ENCODE measurements around the gene CRYGN.

CRYGN gene

GRCh38 chr7:151408498-151408838 lies 31.5 kb downstream of the CRYGN start:
- no peak for DNase-seq
- Mint-ChIP-seq H3K9me3 (no peaks in the 10 kb centered on the region), H3K4me1 (peaks cover 68% of the 10 kb centered on the region), H3K27ac (peak overlapping the region; percentile 78), H3K4me3 (peak overlapping the region; percentile 94), H3K36me3 (ENCODE audit: low read depth) (peaks cover 23% of the 10 kb centered on the region), H3K27me3 (ENCODE audit: low read depth, poor library complexity) (peaks cover 25% of the 10 kb centered on the region)
- no peak for TF ChIP-seq CTCF (IDR thresholded peaks at IDR 0.05)

- Mint-ChIP-seq H3K27ac (no peak overlapping the region), H3K27me3 (ENCODE audit: low read depth, poor library complexity) (peaks cover 21% of the 10 kb centered on the region), H3K36me3 (ENCODE audit: low read depth) (peaks cover 17% of the 10 kb centered on the region), H3K4me1 (peaks cover 70% of the 10 kb centered on the region), H3K9me3 (no peaks in the 10 kb centered on the region), H3K4me3 (peak overlapping the region; percentile 65)
- TF ChIP-seq CTCF (IDR thresholded peaks at IDR 0.05) = no peak
- DNase-seq = no peak
Observed at GRCh38 chr7:151406886-151407583, 32.9 kb downstream of the CRYGN start.

- Mint-ChIP-seq H3K36me3 (ENCODE audit: low read depth) (peaks cover 17% of the 10 kb centered on the region), H3K27ac (peak overlapping the region; percentile 64), H3K27me3 (ENCODE audit: low read depth, poor library complexity) (peaks cover 19% of the 10 kb centered on the region), H3K4me1 (peaks cover 67% of the 10 kb centered on the region), H3K9me3 (no peaks in the 10 kb centered on the region), H3K4me3 (no peak overlapping the region)
- no peak for DNase-seq
- no peak for TF ChIP-seq CTCF (IDR thresholded peaks at IDR 0.05)
Observed at GRCh38 chr7:151406051-151406875, 33.7 kb downstream of the CRYGN start.

GRCh38 chr7:151405588-151405987 lies 34.4 kb downstream of the CRYGN start:
- H3K4me1 Mint-ChIP-seq = peaks cover 67% of the 10 kb centered on the region
- no peaks in the 10 kb centered on the region for H3K9me3 Mint-ChIP-seq
- TF ChIP-seq CTCF (IDR thresholded peaks at IDR 0.05) = no peak
- H3K27ac Mint-ChIP-seq = no peak overlapping the region
- H3K4me3 Mint-ChIP-seq = no peak overlapping the region
- H3K36me3 Mint-ChIP-seq (ENCODE audit: low read depth) = peaks cover 22% of the 10 kb centered on the region
- DNase-seq = no peak
- H3K27me3 Mint-ChIP-seq (ENCODE audit: low read depth, poor library complexity) = peaks cover 15% of the 10 kb centered on the region

- no peak for TF ChIP-seq CTCF (IDR thresholded peaks at IDR 0.05)
- no peak for DNase-seq
- Mint-ChIP-seq H3K36me3 (ENCODE audit: low read depth) (peaks cover 22% of the 10 kb centered on the region), H3K4me3 (no peak overlapping the region), H3K9me3 (no peaks in the 10 kb centered on the region), H3K27me3 (ENCODE audit: low read depth, poor library complexity) (peaks cover 15% of the 10 kb centered on the region), H3K27ac (no peak overlapping the region), H3K4me1 (peaks cover 67% of the 10 kb centered on the region)
Observed at GRCh38 chr7:151405056-151405455, 34.9 kb downstream of the CRYGN start.
